Endothelial cell of umbilical vein (primary cell): Measurements from ENCODE around the gene PEX10. TPM values are rescaled to one million over a fixed set of nuclear protein-coding genes. Genes with fewer than 3 reads are reported as not detected.

Experiments used
- BruUV-seq: library from RNA; stranded (reverse); fragments of 400-500 nt; replicated peaks from 2 replicates; lab custom pipeline; 2021; lab: Mats Ljungman, UMichigan
- CTCF ChIA-PET: fragments of 300-600, 350-600 bp; sonication (Branson Sonifier 250); formaldehyde crosslinking; loops from one replicate; lab custom pipeline; 2021; ENCODE audit warnings: antibody characterized with exemption, inconsistent platforms; lab: Charles Lee
- POLR2A ChIA-PET: fragments of 300-600, 350-600 bp; sonication (Branson Sonifier 250); formaldehyde crosslinking; loops from one replicate; lab custom pipeline; 2021; ENCODE audit warnings: antibody characterized with exemption, inconsistent platforms; lab: Charles Lee
- DNase-seq: peaks from one replicate; pipeline ENCODE4 v3.0.0-alpha.2; 2011; ENCODE audit warnings: low read depth, low spot score
- FAIRE-seq: peaks from 2 replicates; lab custom pipeline; 2011; peaks lifted over from hg19 to GRCh38; lab: Jason Lieb, UNC
- H2AFZ ChIP-seq: 2 replicates; pipeline ENCODE4 v1.6.0; 2012; ENCODE audit warnings: low read depth, low read length, control low read depth, inconsistent platforms
- H3K27ac ChIP-seq: 2 replicates; pipeline ENCODE4 v1.5.1; 2011; ENCODE audit warnings: low read depth, mild to moderate bottlenecking, control low read depth, low read length, moderate library complexity; ENCODE audit not compliant: insufficient read depth
- H3K27me3 ChIP-seq, 2 experiments: 2 replicates each; pipeline versions ENCODE4 v1.6.0 to v1.6.1; 2011; ENCODE audit warnings: low read length in 2 of 2, mixed read lengths in 1 of 2; ENCODE audit not compliant: control insufficient read depth in 2 of 2, insufficient read depth in 2 of 2
- H3K36me3 ChIP-seq, 2 experiments: 2 replicates in 1 of 2; 3 replicates in 1 of 2; pipeline ENCODE4 v1.5.1; 2011; ENCODE audit warnings: low read length in 2 of 2, mild to moderate bottlenecking in 1 of 2, moderate library complexity in 1 of 2; ENCODE audit not compliant: control insufficient read depth in 2 of 2, insufficient read depth in 2 of 2; ENCODE audit errors: extremely low read depth in 1 of 2
- H3K4me1 ChIP-seq: 3 replicates; pipeline ENCODE4 v1.5.1; 2011; ENCODE audit warnings: mild to moderate bottlenecking, low read length; ENCODE audit not compliant: control insufficient read depth, insufficient read depth; ENCODE audit errors: extremely low read depth
- H3K4me2 ChIP-seq: 2 replicates; pipeline ENCODE4 v1.6.1; 2011; ENCODE audit warnings: low read length, control low read depth, mixed read lengths; ENCODE audit not compliant: insufficient read depth
- H3K4me3 ChIP-seq, 3 experiments: fragments of 200-600 bp in 1 of 3; sonication (generic), shearing (Covaris generic) in 1 of 3; replicated peaks in 1 of 3; 2 replicates each; pipeline ENCODE4 v1.5.1; 2011 to 2016; ENCODE audit warnings: control low read depth in 3 of 3, low read length in 3 of 3, mild to moderate bottlenecking in 2 of 3, inconsistent platforms in 1 of 3, low read depth in 1 of 3, moderate library complexity in 1 of 3; ENCODE audit not compliant: insufficient read depth in 1 of 3
- H3K79me2 ChIP-seq: 2 replicates; pipeline ENCODE4 v1.6.0; 2012; ENCODE audit warnings: low read length, inconsistent platforms; ENCODE audit not compliant: control insufficient read depth, insufficient read depth
- H3K9ac ChIP-seq: replicated peaks from 2 replicates; pipeline ENCODE3; 2011; ENCODE audit warnings: low read length, control low read depth; ENCODE audit not compliant: insufficient read depth; ENCODE audit errors: extremely low read depth
- H3K9me1 ChIP-seq: replicated peaks from 3 replicates; pipeline ENCODE4 v1.6.0; 2011; ENCODE audit warnings: mild to moderate bottlenecking, low read length; ENCODE audit not compliant: control insufficient read depth, insufficient read depth; ENCODE audit errors: extremely low read depth
- H3K9me3 ChIP-seq: replicated peaks from 2 replicates; pipeline ENCODE4 v1.5.1; 2012; ENCODE audit warnings: low read length, inconsistent platforms; ENCODE audit not compliant: control insufficient read depth, insufficient read depth
- H4K20me1 ChIP-seq: replicated peaks from 2 replicates; pipeline ENCODE3; 2011; ENCODE audit warnings: mild to moderate bottlenecking, low read length; ENCODE audit not compliant: control insufficient read depth, insufficient read depth; ENCODE audit errors: extremely low read depth
- EZH2 ChIP-seq: IDR thresholded peaks from 2 replicates; pipeline ENCODE4 v1.6.1; 2012; ENCODE audit warnings: borderline replicate concordance, low read depth, mild to moderate bottlenecking, moderate library complexity, low read length, inconsistent platforms; ENCODE audit not compliant: severe bottlenecking
- FOS ChIP-seq: IDR thresholded peaks from 2 replicates; pipeline ENCODE4 v1.6.1; 2011; ENCODE audit warnings: mild to moderate bottlenecking, low read length, moderate library complexity, borderline replicate concordance; ENCODE audit not compliant: insufficient read depth
- JUN ChIP-seq: IDR thresholded peaks from 2 replicates; pipeline ENCODE4 v1.6.1; 2011; ENCODE audit warnings: borderline replicate concordance, low read depth; ENCODE audit not compliant: insufficient read length, insufficient read depth
- MYC ChIP-seq: IDR thresholded peaks from one replicate; pipeline ENCODE4 v1.6.1; 2011; ENCODE audit warnings: mild to moderate bottlenecking, low read depth, low read length
- dilution Hi-C: fragments of 300-500 bp; cut with MboI; formaldehyde crosslinking; loops from one replicate; pipeline ENCODE4 v1.15.0; 2019; ENCODE audit warnings: low sequenced_read_pairs; ENCODE audit not compliant: extremely low pct_ligation_motif_present
- intact Hi-C: fragments of 100-400 bp; cut with micrococcal nuclease; formaldehyde crosslinking; loops from one replicate; pipeline ENCODE4 v1.10.0; 2022
- polyA plus RNA-seq, 4 experiments: library from polyadenylated mRNA; depleted of rRNA in 3 of 4; stranded (reverse) in 3 of 4; unstranded in 1 of 4; fragments of >200 nt; gene quantifications; 2 replicates each; pipeline versions ENCODE4 v1.2.1 to v1.2.3, GENCODE V29; 2011 to 2012; ENCODE audit warnings: missing spikeins in 1 of 4
- total RNA-seq: library from RNA; stranded (reverse); gene quantifications from 2 replicates; pipeline ENCODE4 v1.2.3, GENCODE V29; 2021
- TF ChIP-seq, protein P1 (sequence below): IDR thresholded peaks from 2 replicates; pipeline ENCODE4 v1.6.1; 2011; ENCODE audit not compliant: insufficient read depth, insufficient read length

PEX10 gene
- total and polyA plus RNA-seq, 2 donors (not counting 3 experiments of a cell fraction or from before 2014, with no cell fraction given): 25.1 to 26.7 TPM

DNA sequence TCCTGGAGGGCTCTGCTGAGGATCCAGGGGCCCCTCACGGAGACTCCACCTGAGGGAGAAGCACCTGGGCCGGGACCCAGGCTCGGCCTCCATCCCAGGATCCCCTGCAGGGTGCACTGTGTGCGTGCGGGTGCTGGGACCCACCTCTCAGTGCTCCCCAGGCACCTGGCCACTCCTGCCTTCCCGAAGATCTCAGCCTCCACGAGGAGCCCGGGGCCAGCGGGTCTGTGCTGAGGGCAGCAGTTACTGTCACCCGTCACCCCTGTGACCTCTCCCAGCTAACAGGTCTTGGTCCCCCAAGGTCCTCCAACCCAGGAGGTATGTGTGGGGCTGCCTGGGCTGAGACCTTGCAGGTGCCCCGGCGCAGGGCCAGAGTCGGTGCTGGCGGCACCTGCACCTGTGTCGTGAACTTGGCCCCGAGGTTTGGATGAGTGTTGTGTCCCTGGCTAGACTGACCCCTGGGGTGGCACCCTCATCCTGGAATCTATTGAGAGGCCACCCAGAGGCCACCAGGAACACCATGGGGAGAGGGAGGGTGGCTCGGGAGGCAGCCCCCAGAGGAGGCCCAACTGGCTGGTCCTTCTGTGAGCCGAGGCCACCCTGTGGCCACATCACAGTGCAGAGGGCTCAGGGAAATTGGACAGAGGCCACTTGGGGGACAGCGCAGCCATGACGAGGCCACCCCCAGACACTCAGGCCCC is 38.7 kb downstream of the PEX10 start:
- DNase-seq (no peak), FAIRE-seq (no peak)
- Histone ChIP-seq H3K4me1 (no peaks in the 10 kb centered on the region), H3K9me3 (no peaks in the 10 kb centered on the region), H3K4me2 (no peak overlapping the region), H3K9me1 (no peaks in the 10 kb centered on the region), H3K9ac (no peak overlapping the region), H2AFZ (no peak overlapping the region), H3K36me3 (no peaks in the 10 kb centered on the region), H3K79me2 (no peaks in the 10 kb centered on the region), H3K27ac (no peak overlapping the region), H3K27me3 (no peaks in the 10 kb centered on the region), H4K20me1 (no peaks in the 10 kb centered on the region), H3K4me3 (no peak overlapping the region)
- TF ChIP-seq, protein P1, sequence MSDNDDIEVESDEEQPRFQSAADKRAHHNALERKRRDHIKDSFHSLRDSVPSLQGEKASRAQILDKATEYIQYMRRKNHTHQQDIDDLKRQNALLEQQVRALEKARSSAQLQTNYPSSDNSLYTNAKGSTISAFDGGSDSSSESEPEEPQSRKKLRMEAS: no peak
- no peak for TF ChIP-seq EZH2
- no peak for TF ChIP-seq FOS
- no peak for TF ChIP-seq JUN
- TF ChIP-seq MYC: no peak
- CTCF ChIA-PET: interaction anchor here (1.7 kb wide), 1 partner anchor 8 kb away, joined by 5 read pairs; no protein-coding TSS in a partner anchor
- intact Hi-C loops: no loop called here
- POLR2A ChIA-PET: no interaction called here
- dilution Hi-C loops: loop anchor here (10.0 kb wide), 1 partner anchor 179 kb away; the partner anchor contains the start of gene FAAP20
- no TSS peak for BruUV-seq
